Cardiac muscle cell (in vitro differentiated cells and primary cell): ENCODE results near the gene HP1BP3. TPM values are rescaled to one million over a fixed set of nuclear protein-coding genes. Genes with fewer than 3 reads are reported as not detected.

Experiments
- DNase-seq, 2 donors: peaks; one replicate each; pipeline versions ENCODE4 v3.0.0 to v3.0.0-alpha.2; 2010 to 2017; ENCODE audit warnings: low read depth in 1 of 2, low spot score in 1 of 2
- H3K27ac ChIP-seq: fragments of 200-600 bp; sonication (generic); 2 replicates; pipeline ENCODE4 v1.5.1; 2016
- H3K27me3 ChIP-seq: fragments of 200-600 bp; sonication (generic); 2 replicates; pipeline ENCODE4 v1.6.0; 2016; ENCODE audit warnings: control low read depth
- H3K36me3 ChIP-seq: fragments of 200-600 bp; sonication (generic); 2 replicates; pipeline ENCODE4 v1.5.1; 2016; ENCODE audit warnings: control low read depth
- H3K4me1 ChIP-seq: fragments of 200-600 bp; sonication (generic); 2 replicates; pipeline ENCODE4 v1.8.1; 2017; ENCODE audit warnings: low read depth, mild to moderate bottlenecking, mixed run types
- H3K4me3 ChIP-seq: fragments of 200-600 bp; sonication (generic); 2 replicates; pipeline ENCODE4 v1.5.1; 2016; ENCODE audit warnings: mild to moderate bottlenecking
- H3K9me3 ChIP-seq: fragments of 200-600 bp; sonication (generic); 2 replicates; pipeline ENCODE4 v1.5.1; 2017; ENCODE audit warnings: low read depth, mild to moderate bottlenecking, control low read depth
- CTCF ChIP-seq: IDR thresholded peaks from 2 replicates; pipeline ENCODE4 v1.5.1; 2012; ENCODE audit warnings: low read depth, mild to moderate bottlenecking, low read length
- polyA plus RNA-seq: library from polyadenylated mRNA; unstranded; fragments of >200 nt; fragmentation: Nextera tagmentation; extraction: Ambion mirVana; gene quantifications from 2 replicates; pipeline ENCODE4 v1.2.1, GENCODE V29; 2016
- total RNA-seq: library from RNA; depleted of rRNA; stranded (reverse); fragments of >200 nt; gene quantifications from 2 replicates; pipeline ENCODE4 v1.2.3, GENCODE V29; 2016

The HP1BP3 gene
- total and polyA plus RNA-seq, 2 experiments from 2014 or later, result 91.0 to 178 TPM

- H3K36me3 ChIP-seq, result no peaks in the 10 kb centered on the region
- no peaks in the 10 kb centered on the region for H3K9me3 ChIP-seq
- no peak for DNase-seq
- H3K4me1 ChIP-seq, result no peaks in the 10 kb centered on the region
- peaks cover 21% of the 10 kb centered on the region for H3K27me3 ChIP-seq
- H3K4me3 ChIP-seq, result no peak overlapping the region
- no peak overlapping the region for H3K27ac ChIP-seq
- TF ChIP-seq CTCF, result no peak
Observed at GRCh38 chr1:20726118-20726911, 60.8 kb downstream of the HP1BP3 start.

- peaks cover 12% of the 10 kb centered on the region for H3K27me3 ChIP-seq
- no peaks in the 10 kb centered on the region for H3K9me3 ChIP-seq
- H3K27ac ChIP-seq, result no peak overlapping the region
- no peak for TF ChIP-seq CTCF
- H3K36me3 ChIP-seq, result no peaks in the 10 kb centered on the region
- peak in 1 of 2 donors; percentile 25 for DNase-seq
- H3K4me3 ChIP-seq, result no peak overlapping the region
- no peaks in the 10 kb centered on the region for H3K4me1 ChIP-seq
Observed at GRCh38 chr1:20725189-20726117, 61.7 kb downstream of the HP1BP3 start.

GRCh38 chr1:20724364-20725188, 62.5 kb downstream of the HP1BP3 start:
- H3K27ac ChIP-seq, result no peak overlapping the region

GRCh38 chr1:20723537-20724363, 63.4 kb downstream of the HP1BP3 start:
- Histone ChIP-seq H3K27me3 (peaks cover 12% of the 10 kb centered on the region), H3K9me3 (no peaks in the 10 kb centered on the region), H3K36me3 (no peaks in the 10 kb centered on the region), H3K27ac (no peak overlapping the region), H3K4me1 (no peaks in the 10 kb centered on the region), H3K4me3 (no peak overlapping the region)
- no peak for TF ChIP-seq CTCF
- DNase-seq, result no peak

More at GRCh38 chr1:20724364-20725188, 62.5 kb downstream of the HP1BP3 start:
- Histone ChIP-seq H3K36me3 (no peaks in the 10 kb centered on the region), H3K4me3 (no peak overlapping the region), H3K9me3 (no peaks in the 10 kb centered on the region), H3K4me1 (no peaks in the 10 kb centered on the region), H3K27me3 (peaks cover 9% of the 10 kb centered on the region)
- no peak for TF ChIP-seq CTCF
- no peak for DNase-seq
